ENCODE data around the gene MEGF11.

DNA sequence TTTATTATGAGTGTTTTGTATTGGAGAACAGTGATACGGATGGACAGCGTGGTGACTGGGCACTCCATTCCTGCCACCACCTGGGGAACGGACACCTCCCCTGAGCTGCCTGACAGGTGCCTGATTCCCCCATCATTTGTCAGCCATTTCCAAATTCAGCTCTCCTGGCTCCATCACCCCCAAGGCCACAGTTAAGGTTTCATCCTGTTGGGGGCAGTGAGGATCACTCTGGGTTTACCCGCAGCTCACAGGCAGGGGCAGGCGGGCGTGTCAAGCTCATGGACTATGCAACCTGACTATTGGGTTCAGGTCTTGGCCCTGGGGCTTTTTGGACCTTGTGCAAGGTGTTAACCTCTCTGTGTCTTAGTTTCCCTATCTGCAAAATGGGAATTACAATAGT lies 307.9 kb downstream of the MEGF11 start:
- TF ChIP-seq POLR2AphosphoS5 (IDR thresholded peaks at IDR 0.05; ENCODE audit: borderline replicate concordance, low read depth, low read length) = no peak
- no peak for TF ChIP-seq EZH2 (IDR thresholded peaks at IDR 0.05)
